Sigmoid colon (tissue), 4 donors: ENCODE measurements around the gene LNPEP.

Source experiments
- CTCF ChIP-seq, 4 experiments: fragments of 450-650 bp in 3 of 4; fragments of 200-600 bp in 1 of 4; IDR thresholded peaks; one replicate each; pipeline ENCODE4 v1.5.1; 2016 to 2019; ENCODE audit warnings: antibody characterized with exemption in 4 of 4, mild to moderate bottlenecking in 3 of 4, moderate library complexity in 2 of 4
- EP300 ChIP-seq, 4 donors: sonication (generic); formaldehyde crosslinking; IDR thresholded peaks; one replicate each; pipeline ENCODE4 v1.6.1; 2017; ENCODE audit warnings: antibody characterized with exemption in 4 of 4
- POLR2A ChIP-seq, 2 donors: fragments of 450-650 bp; IDR thresholded peaks; one replicate each; pipeline ENCODE4 v1.6.1; 2016; ENCODE audit warnings: antibody characterized with exemption in 2 of 2, mild to moderate bottlenecking in 2 of 2, moderate library complexity in 2 of 2
- POLR2AphosphoS5 ChIP-seq, 4 donors: sonication (generic); formaldehyde crosslinking; IDR thresholded peaks; one replicate each; pipeline ENCODE4 v1.6.1; 2017; ENCODE audit warnings: antibody characterized with exemption in 4 of 4

DNA sequence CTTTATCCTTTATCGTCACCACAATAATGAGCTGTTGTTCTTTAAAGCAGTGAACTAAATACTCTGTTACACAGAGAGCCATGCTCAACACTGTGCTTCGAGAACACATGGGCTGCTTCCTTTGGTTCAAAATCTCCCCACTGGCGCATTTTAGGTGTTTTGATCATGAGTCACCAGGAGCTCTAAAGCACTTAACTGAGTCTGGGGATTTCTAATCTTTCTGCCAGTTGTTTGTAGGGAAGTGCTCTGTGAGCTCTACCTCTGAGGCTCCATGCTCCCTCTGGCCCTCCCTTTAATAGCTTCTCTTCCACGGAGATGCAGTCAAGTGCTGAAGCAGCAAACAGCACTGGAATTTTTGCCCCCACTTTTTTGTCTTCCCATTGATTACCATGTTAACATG lies 42.5 kb upstream of the LNPEP start:
- TF ChIP-seq POLR2A (IDR thresholded peaks at IDR 0.05) (no peak), POLR2AphosphoS5 (IDR thresholded peaks at IDR 0.05) (no peak), CTCF (IDR thresholded peaks at IDR 0.05) (no peak), EP300 (IDR thresholded peaks at IDR 0.05) (no peak)
